Mammary microvascular endothelial cell (primary cell): ENCODE data around the gene AKR7A3. TPM values are rescaled to one million over a fixed set of nuclear protein-coding genes. Genes with fewer than 3 reads are reported as not detected.

Experiments used
- total RNA-seq: library from RNA; depleted of rRNA; stranded (reverse); fragments of >200 nt; gene quantifications from 2 replicates; pipeline ENCODE4 v1.2.3, GENCODE V29; 2015

Gene AKR7A3
- total RNA-seq = 0.20 and 0.89 TPM in 2 replicates

DNA sequence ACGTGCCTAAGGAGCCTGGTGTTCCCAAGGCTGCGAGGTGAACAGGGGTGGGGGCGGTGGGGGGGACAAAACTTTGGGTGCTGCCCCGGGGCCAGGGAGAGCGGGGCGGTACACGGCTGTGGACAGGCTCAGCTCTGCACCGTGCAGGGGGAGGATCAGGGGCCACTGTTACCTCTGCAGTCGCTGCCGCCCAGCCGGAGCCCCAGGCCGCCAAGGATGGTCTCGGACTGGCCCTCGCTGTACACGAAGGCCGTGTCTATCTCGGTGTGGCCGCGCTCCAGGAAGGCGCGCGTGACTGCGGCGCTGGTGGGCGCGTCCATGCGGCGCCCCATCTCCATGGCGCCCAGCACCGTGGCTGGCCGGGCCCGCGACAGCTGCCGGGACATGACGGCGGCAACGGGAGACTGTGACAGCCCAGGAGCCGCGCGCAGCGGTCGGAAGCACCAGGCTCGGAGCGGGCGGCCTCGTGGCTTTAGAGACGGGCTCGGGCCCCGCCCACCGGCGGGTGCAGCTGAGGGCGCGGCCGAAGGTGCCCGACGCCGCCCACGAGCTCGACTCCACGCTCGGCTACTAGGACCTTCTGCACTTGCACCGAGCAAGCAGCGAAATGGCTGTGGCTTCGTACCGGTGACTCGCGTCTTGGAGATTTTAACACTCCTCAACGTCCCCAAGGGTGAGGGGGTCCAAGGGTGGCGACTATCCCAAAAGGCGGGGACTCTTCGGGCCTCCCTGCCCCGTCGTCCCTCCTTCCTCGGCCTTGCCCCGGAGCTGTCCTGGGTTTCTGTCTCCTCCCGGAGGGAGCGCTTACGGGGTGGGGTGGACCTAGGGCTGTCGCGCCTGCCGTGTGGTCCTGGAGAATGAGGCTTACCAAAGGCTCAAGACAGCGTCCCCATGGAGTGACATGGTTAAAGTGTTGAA lies at the start of gene AKR7A3:
Gene AKR7A3, minus strand, starts transcription at position 447 of the 918 bp plus-strand sequence. Its CDS starts 61 bp downstream, at position 386.

DNA sequence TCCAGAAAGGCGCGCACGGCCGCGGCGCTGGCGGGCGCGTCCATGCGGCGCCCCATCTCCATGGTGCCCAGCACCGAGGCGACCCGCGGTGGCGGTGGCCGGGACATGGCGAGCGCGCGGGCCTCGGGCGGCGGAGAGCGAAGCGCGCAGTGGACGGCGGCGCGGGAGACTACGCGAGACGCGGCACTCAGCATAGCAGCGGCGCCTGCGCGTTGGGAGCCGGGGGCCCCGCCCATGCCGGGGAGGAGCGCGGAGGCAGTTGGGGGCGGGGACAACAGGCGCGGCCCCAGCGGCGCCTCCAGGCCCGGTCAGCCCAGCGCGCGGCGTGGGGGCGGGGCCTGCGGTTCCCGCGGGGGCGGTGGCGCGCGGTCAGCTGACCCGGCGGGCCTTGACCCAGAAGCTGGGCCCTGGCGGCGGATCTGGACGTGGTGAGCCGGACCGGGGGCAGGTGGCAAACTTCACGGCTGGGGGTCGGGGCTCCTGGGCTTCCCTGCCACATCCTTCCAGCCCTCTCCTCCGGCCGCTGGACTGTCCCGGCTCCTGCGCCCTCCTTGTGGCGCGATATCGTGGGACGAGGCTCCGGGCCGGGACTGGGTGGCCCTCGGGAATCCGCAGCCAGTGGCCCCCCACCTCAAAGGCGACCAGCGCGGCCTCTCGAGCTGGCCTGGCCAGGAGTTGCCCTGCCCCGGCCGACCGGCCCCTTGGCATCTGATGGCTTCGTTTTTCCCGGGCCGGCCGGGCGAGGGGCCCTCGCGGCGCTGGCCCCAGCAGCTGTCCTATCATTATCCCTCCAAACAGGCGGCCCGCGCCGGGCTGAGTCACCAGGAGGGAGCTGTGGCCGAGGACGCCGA lies 23.6 kb upstream of the AKR7A3 start, which contains the start of the genes AKR7A2 and SLC66A1:
Gene AKR7A2, minus strand, starts transcription at position 214 of the 851 bp plus-strand sequence. Its CDS starts 20 bp downstream, at position 194.
Gene SLC66A1, plus strand, starts transcription at position 396 of the 851 bp plus-strand sequence. CDS start 5,352 bp downstream, outside the sequence.

DNA sequence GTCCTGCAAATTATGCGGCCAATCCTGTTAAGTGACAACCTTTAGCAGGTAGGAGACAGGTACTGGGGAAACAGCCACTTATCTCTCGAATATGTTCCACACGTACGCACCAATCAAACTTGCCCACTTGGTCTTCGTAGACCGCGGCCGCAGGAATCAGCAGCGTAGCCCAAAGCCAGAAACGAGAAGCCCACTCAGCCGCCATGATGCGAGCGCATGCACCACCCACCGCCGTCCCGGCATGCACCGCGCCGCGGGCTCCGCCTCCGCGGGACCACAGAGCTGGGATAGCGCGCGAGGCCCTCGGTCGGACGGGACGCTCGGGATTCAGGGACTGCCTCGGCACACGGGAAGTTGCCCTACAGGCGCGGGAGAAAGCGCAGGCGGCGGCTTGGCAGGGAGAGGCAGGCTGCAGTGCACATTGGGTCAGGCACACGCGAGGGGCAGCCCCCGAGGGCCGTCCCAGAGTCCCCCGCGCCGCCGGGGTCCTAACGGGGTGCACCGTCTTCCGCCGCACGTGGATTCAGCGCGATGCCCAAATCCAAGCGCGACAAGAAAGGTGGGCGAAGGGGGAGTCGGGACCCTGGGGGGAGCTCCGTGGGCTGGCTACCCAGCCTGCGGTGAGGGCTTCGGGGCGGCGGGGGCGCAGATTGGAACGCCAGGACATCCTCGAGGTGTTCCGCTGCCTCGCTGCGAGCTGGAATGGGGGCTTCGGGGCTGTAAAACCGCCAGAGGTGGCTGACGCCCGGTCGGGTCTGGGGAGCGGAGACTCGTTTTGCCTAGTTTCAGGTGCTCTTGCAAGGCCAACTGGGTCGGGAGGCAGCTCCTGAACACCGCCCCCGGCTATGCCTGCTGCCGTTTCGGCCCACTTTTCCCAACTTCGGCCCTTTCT lies 37.0 kb downstream of the AKR7A3 start, which contains the start of the genes EMC1 and MRTO4:
Gene EMC1, minus strand, starts transcription at position 220 of the 892 bp plus-strand sequence. Its CDS starts 15 bp downstream, at position 205.
Gene MRTO4, plus strand, starts transcription at position 501 of the 892 bp plus-strand sequence. Its CDS starts 31 bp downstream, at position 532.

Other genes starting within 250 kb of the AKR7A3 start
- 96.9 and 115 TPM in 2 replicates for gene UBR4, start 78.5 kb downstream of the AKR7A3 start, total RNA-seq
- 72.8 and 87.6 TPM in 2 replicates for gene EMC1, start 37.2 kb downstream of the AKR7A3 start, total RNA-seq
- 69.2 and 69.5 TPM in 2 replicates for gene MRTO4, start 37.0 kb downstream of the AKR7A3 start, total RNA-seq
- 108 and 134 TPM in 2 replicates for gene AKR7A2, start 23.4 kb upstream of the AKR7A3 start, total RNA-seq
- gene SLC66A1, start 23.6 kb upstream of the AKR7A3 start, total RNA-seq = 23.7 and 24.4 TPM in 2 replicates
- 106 and 137 TPM in 2 replicates for gene CAPZB, start 196.8 kb upstream of the AKR7A3 start, total RNA-seq